H9 (cell line): Measurements from ENCODE around the gene RNF213. TPM values are rescaled to one million over a fixed set of nuclear protein-coding genes. Genes with fewer than 3 reads are reported as not detected.

Source experiments
- DNase-seq: peaks from one replicate; pipeline ENCODE4 v3.0.0-alpha.2; 2017
- H2AFZ ChIP-seq: one replicate; pipeline ENCODE4 v1.6.1; 2013; ENCODE audit warnings: mild to moderate bottlenecking, low read length, control low read depth, moderate library complexity
- H2AK5ac ChIP-seq: 2 replicates; pipeline ENCODE4 v1.6.1; 2013; ENCODE audit warnings: low read length, control low read depth, mixed read lengths; ENCODE audit not compliant: insufficient read length
- H2BK120ac ChIP-seq: one replicate; pipeline ENCODE4 v1.6.1; 2013; ENCODE audit warnings: low read depth, mild to moderate bottlenecking, low read length, control low read depth, inconsistent platforms; ENCODE audit not compliant: poor library complexity, severe bottlenecking
- H2BK12ac ChIP-seq: 2 replicates; pipeline ENCODE4 v1.6.1; 2013; ENCODE audit warnings: low read length, control low read depth, mixed read lengths, low read depth; ENCODE audit not compliant: insufficient read length
- H2BK15ac ChIP-seq: 2 replicates; pipeline ENCODE4 v1.6.1; 2013; ENCODE audit warnings: low read depth, low read length, control low read depth
- H2BK20ac ChIP-seq: one replicate; pipeline ENCODE4 v1.6.1; 2013; ENCODE audit warnings: low read depth, mild to moderate bottlenecking, low read length, control low read depth, inconsistent platforms; ENCODE audit not compliant: poor library complexity, severe bottlenecking
- H2BK5ac ChIP-seq: 2 replicates; pipeline ENCODE4 v1.6.1; 2013; ENCODE audit warnings: low read length, control low read depth, mixed read lengths; ENCODE audit not compliant: insufficient read length
- H3K14ac ChIP-seq: 2 replicates; pipeline ENCODE4 v1.6.1; 2013; ENCODE audit warnings: low read length, control low read depth; ENCODE audit not compliant: insufficient read depth
- H3K18ac ChIP-seq: 2 replicates; pipeline ENCODE4 v1.6.1; 2013; ENCODE audit warnings: low read depth, mild to moderate bottlenecking, mixed read lengths, low read length, control low read depth; ENCODE audit not compliant: insufficient read length
- H3K23ac ChIP-seq: 2 replicates; pipeline ENCODE4 v1.6.1; 2013; ENCODE audit warnings: low read length, control low read depth, mixed read lengths, low read depth; ENCODE audit not compliant: insufficient read length
- H3K23me2 ChIP-seq: 2 replicates; pipeline ENCODE4 v1.6.1; 2013; ENCODE audit warnings: low read depth, mild to moderate bottlenecking, mixed read lengths, low read length, control low read depth; ENCODE audit not compliant: insufficient read length, poor library complexity, severe bottlenecking
- H3K27ac ChIP-seq: 2 replicates; pipeline ENCODE4 v1.5.1; 2013; ENCODE audit warnings: low read length, control low read depth, mixed read lengths, low read depth; ENCODE audit not compliant: insufficient read length
- H3K27me3 ChIP-seq: 2 replicates; pipeline ENCODE4 v1.6.1; 2013; ENCODE audit warnings: low read length, control low read depth, inconsistent platforms; ENCODE audit not compliant: insufficient read depth
- H3K4ac ChIP-seq: 2 replicates; pipeline ENCODE4 v1.6.1; 2013; ENCODE audit warnings: low read depth, mild to moderate bottlenecking, control low read depth, inconsistent platforms, low read length, moderate library complexity
- H3K4me1 ChIP-seq: 2 replicates; pipeline ENCODE4 v1.6.1; 2013; ENCODE audit warnings: low read length, control low read depth, inconsistent platforms; ENCODE audit not compliant: insufficient read depth
- H3K4me2 ChIP-seq: 2 replicates; pipeline ENCODE4 v1.6.1; 2013; ENCODE audit warnings: low read length, control low read depth, mixed read lengths; ENCODE audit not compliant: insufficient read length, insufficient read depth
- H3K56ac ChIP-seq: 2 replicates; pipeline ENCODE4 v1.6.1; 2013; ENCODE audit warnings: low read depth, mild to moderate bottlenecking, mixed read lengths, low read length, control low read depth; ENCODE audit not compliant: insufficient read length
- H3K79me1 ChIP-seq: 2 replicates; pipeline ENCODE4 v1.6.1; 2013; ENCODE audit warnings: low read depth, mild to moderate bottlenecking, moderate library complexity, low read length, control low read depth, inconsistent platforms; ENCODE audit not compliant: insufficient read depth, poor library complexity, severe bottlenecking
- H3K79me2 ChIP-seq: 2 replicates; pipeline ENCODE4 v1.6.1; 2013; ENCODE audit warnings: low read length, control low read depth, inconsistent platforms; ENCODE audit not compliant: insufficient read depth
- H3K9ac ChIP-seq: 2 replicates; pipeline ENCODE4 v1.6.1; 2013; ENCODE audit warnings: low read length, control low read depth, mixed read lengths; ENCODE audit not compliant: insufficient read length; ENCODE audit errors: extremely low read depth
- H3K9me3 ChIP-seq: one replicate; pipeline ENCODE4 v1.6.1; 2013; ENCODE audit warnings: low read depth, low read length, inconsistent platforms; ENCODE audit not compliant: control insufficient read depth
- H3T11ph ChIP-seq: one replicate; pipeline ENCODE4 v1.6.1; 2013; ENCODE audit warnings: mild to moderate bottlenecking, low read length, control low read depth, inconsistent platforms
- H4K20me1 ChIP-seq: one replicate; pipeline ENCODE4 v1.6.1; 2013; ENCODE audit not compliant: control insufficient read depth, insufficient read length, insufficient read depth
- H4K5ac ChIP-seq: 2 replicates; pipeline ENCODE4 v1.6.1; 2013; ENCODE audit warnings: low read depth, mild to moderate bottlenecking, mixed read lengths, low read length, control low read depth; ENCODE audit not compliant: insufficient read length
- H4K8ac ChIP-seq: replicated peaks from 2 replicates; pipeline ENCODE4 v1.6.1; 2013; ENCODE audit warnings: low read length, control low read depth, mixed read lengths, low read depth; ENCODE audit not compliant: insufficient read length
- H4K91ac ChIP-seq: 2 replicates; pipeline ENCODE4 v1.6.1; 2013; ENCODE audit warnings: low read depth, mild to moderate bottlenecking, moderate library complexity, mixed read lengths, low read length, control low read depth; ENCODE audit not compliant: insufficient read length
- H3K27ac Mint-ChIP-seq, 3 experiments: 2 replicates in 2 of 3; 3 replicates in 1 of 3; pipeline ENCODE4 v1.8.0; 2020 to 2021; ENCODE audit warnings: mixed read lengths in 3 of 3, mild to moderate bottlenecking in 1 of 3, moderate library complexity in 1 of 3
- H3K27me3 Mint-ChIP-seq: 2 replicates; pipeline ENCODE4 v1.8.0; 2021; ENCODE audit warnings: low read depth, mild to moderate bottlenecking, moderate library complexity, mixed read lengths
- H3K36me3 Mint-ChIP-seq, 3 experiments: 2 replicates in 2 of 3; 3 replicates in 1 of 3; pipeline ENCODE4 v1.8.0; 2020 to 2021; ENCODE audit warnings: low read depth in 3 of 3, mixed read lengths in 3 of 3; ENCODE audit not compliant: insufficient read depth in 1 of 3
- H3K4me1 Mint-ChIP-seq, 2 experiments: 2 replicates each; pipeline ENCODE4 v1.8.0; 2020; ENCODE audit warnings: mixed read lengths in 2 of 2
- H3K4me3 Mint-ChIP-seq, 2 experiments: 2 replicates in 1 of 2; 3 replicates in 1 of 2; pipeline ENCODE4 v1.8.0; 2020 to 2021; ENCODE audit warnings: mild to moderate bottlenecking in 2 of 2, mixed read lengths in 2 of 2, moderate library complexity in 1 of 2
- H3K9me3 Mint-ChIP-seq, 2 experiments: 2 replicates in 1 of 2; 3 replicates in 1 of 2; pipeline ENCODE4 v1.8.0; 2020; ENCODE audit warnings: mild to moderate bottlenecking in 2 of 2, mixed read lengths in 2 of 2, moderate library complexity in 1 of 2
- WGBS: extraction: QIAGEN DNeasy Blood & Tissue Kit; methylation state at CpG from one replicate; pipeline ENCODE4 v1.1.7; 2013; ENCODE audit warnings: missing lambda C conversion rate, low lambda C conversion rate, mixed read lengths; ENCODE audit not compliant: insufficient read length; ENCODE audit errors: extremely low coverage; 5-methylcytosine and 5-hydroxymethylcytosine counted together
- total RNA-seq: library from RNA; stranded (reverse); gene quantifications from 2 replicates; pipeline ENCODE4 v1.2.1, GENCODE V29; 2021
- TF ChIP-seq, protein P1 (sequence below): fragments of 200-600 bp; sonication (generic); conservative IDR thresholded peaks from 3 replicates; pipeline ENCODE4 v1.8.0; 2021; ENCODE audit warnings: antibody characterized with exemption, mild to moderate bottlenecking

RNF213 gene
- total RNA-seq, 1 experiment from 2014 or later, result 34.3 TPM

GRCh38 chr17:80242505-80242904 is 18.1 kb upstream of the RNF213 start:
- no peak overlapping the region for H2AK5ac ChIP-seq
- no peaks in the 10 kb centered on the region for H3K9me3 Mint-ChIP-seq
- H3K4me2 ChIP-seq, result no peak overlapping the region
- H2BK20ac ChIP-seq, result no peak overlapping the region
- no peak overlapping the region for H4K91ac ChIP-seq
- H3K27ac ChIP-seq, result no peak overlapping the region
- no peak overlapping the region for H3T11ph ChIP-seq
- H3K79me1 ChIP-seq, result no peaks in the 10 kb centered on the region
- no peak overlapping the region for H3K9ac ChIP-seq
- no peak overlapping the region for H2BK120ac ChIP-seq
- peaks cover 10 to 52% (median 33%) of the 10 kb centered on the region in 3 experiments for H3K36me3 Mint-ChIP-seq
- TF ChIP-seq, protein P1, sequence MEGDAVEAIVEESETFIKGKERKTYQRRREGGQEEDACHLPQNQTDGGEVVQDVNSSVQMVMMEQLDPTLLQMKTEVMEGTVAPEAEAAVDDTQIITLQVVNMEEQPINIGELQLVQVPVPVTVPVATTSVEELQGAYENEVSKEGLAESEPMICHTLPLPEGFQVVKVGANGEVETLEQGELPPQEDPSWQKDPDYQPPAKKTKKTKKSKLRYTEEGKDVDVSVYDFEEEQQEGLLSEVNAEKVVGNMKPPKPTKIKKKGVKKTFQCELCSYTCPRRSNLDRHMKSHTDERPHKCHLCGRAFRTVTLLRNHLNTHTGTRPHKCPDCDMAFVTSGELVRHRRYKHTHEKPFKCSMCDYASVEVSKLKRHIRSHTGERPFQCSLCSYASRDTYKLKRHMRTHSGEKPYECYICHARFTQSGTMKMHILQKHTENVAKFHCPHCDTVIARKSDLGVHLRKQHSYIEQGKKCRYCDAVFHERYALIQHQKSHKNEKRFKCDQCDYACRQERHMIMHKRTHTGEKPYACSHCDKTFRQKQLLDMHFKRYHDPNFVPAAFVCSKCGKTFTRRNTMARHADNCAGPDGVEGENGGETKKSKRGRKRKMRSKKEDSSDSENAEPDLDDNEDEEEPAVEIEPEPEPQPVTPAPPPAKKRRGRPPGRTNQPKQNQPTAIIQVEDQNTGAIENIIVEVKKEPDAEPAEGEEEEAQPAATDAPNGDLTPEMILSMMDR, result no peak
- H3K4me3 Mint-ChIP-seq, result no peak overlapping the region
- H3K27me3 Mint-ChIP-seq, result no peaks in the 10 kb centered on the region; the same call in 1 of the 2 replicates
- H3K4me1 Mint-ChIP-seq, result no peaks in the 10 kb centered on the region
- no peak overlapping the region for H2BK12ac ChIP-seq
- H2BK5ac ChIP-seq, result no peak overlapping the region
- H3K4me1 ChIP-seq, result no peaks in the 10 kb centered on the region
- no peak overlapping the region for H3K14ac ChIP-seq
- H2BK15ac ChIP-seq, result no peak overlapping the region
- H3K4ac ChIP-seq, result no peak overlapping the region
- H3K79me2 ChIP-seq, result no peaks in the 10 kb centered on the region
- H3K23ac ChIP-seq, result no peak overlapping the region
- DNase-seq, result no peak
- WGBS, result no CpG with 5 or more reads among the region's 14 CpGs
- peak overlapping the region in 1 of 3 experiments; percentile 13; a peak in 2 of 7 replicates for H3K27ac Mint-ChIP-seq
- no peak overlapping the region for H4K5ac ChIP-seq
- H3K56ac ChIP-seq, result no peak overlapping the region
- H3K27me3 ChIP-seq, result no peaks in the 10 kb centered on the region
- H3K9me3 ChIP-seq, result no peaks in the 10 kb centered on the region
- H3K18ac ChIP-seq, result no peak overlapping the region
- H4K8ac ChIP-seq, result no peak overlapping the region
- H2AFZ ChIP-seq, result no peak overlapping the region
- H3K23me2 ChIP-seq, result no peaks in the 10 kb centered on the region
- no peaks in the 10 kb centered on the region for H4K20me1 ChIP-seq
